PC-3 (cell line): ENCODE data around the gene SPRR2E. TPM values are rescaled to one million over a fixed set of nuclear protein-coding genes. Genes with fewer than 3 reads are reported as not detected.

Experiments
- ATAC-seq: fragments of 200-7000 bp; cut with Tn5 transposase; 2 replicates; pipeline ENCODE4 v1.9.1; 2020; ENCODE audit warnings: mild to moderate bottlenecking, moderate library complexity
- BruUV-seq: library from RNA; stranded (reverse); fragments of 400-500 nt; replicated peaks from 2 replicates; lab custom pipeline; 2021; lab: Mats Ljungman, UMichigan
- CTCF ChIA-PET: fragments of 300-600 bp; sonication (Branson Sonifier 250); formaldehyde crosslinking; loops from one replicate; lab custom pipeline; 2022; ENCODE audit warnings: antibody characterized with exemption; lab: Charles Lee
- POLR2A ChIA-PET: fragments of 300-600 bp; sonication (Branson Sonifier 250); formaldehyde crosslinking; loops from one replicate; lab custom pipeline; 2022; ENCODE audit warnings: antibody characterized with exemption; ENCODE audit not compliant: unreplicated experiment; lab: Charles Lee
- DNase-seq: peaks from one replicate; pipeline ENCODE4 v3.0.0-alpha.2; 2015
- H2AFZ ChIP-seq: fragments of 300-600 bp; sonication (generic); 2 replicates; pipeline ENCODE4 v1.6.0; 2016; ENCODE audit warnings: antibody characterized with exemption, low read length
- H3F3A ChIP-seq: fragments of 300-600 bp; sonication (generic); one replicate; pipeline ENCODE4 v1.6.0; 2017; ENCODE audit warnings: antibody characterized with exemption, low read length, control low read depth, mild to moderate bottlenecking; ENCODE audit not compliant: unreplicated experiment
- H3K27ac ChIP-seq: fragments of 300-600 bp; sonication (generic); 2 replicates; pipeline ENCODE4 v1.5.1; 2016; ENCODE audit warnings: mild to moderate bottlenecking, low read length
- H3K27me3 ChIP-seq: fragments of 300-600 bp; sonication (generic); 2 replicates; pipeline ENCODE4 v1.6.1; 2016; ENCODE audit warnings: low read length, mixed read lengths
- H3K36me3 ChIP-seq: fragments of 300-600 bp; sonication (generic); 2 replicates; pipeline ENCODE4 v1.6.1; 2016; ENCODE audit warnings: low read depth, mixed run types, low read length, mixed read lengths
- H3K4me1 ChIP-seq: fragments of 300-600 bp; sonication (generic); 2 replicates; pipeline ENCODE4 v1.5.1; 2016; ENCODE audit warnings: low read length; ENCODE audit not compliant: insufficient read depth
- H3K4me2 ChIP-seq: fragments of 300-600 bp; sonication (generic); 2 replicates; pipeline ENCODE4 v1.6.0; 2016; ENCODE audit warnings: low read length
- H3K4me3 ChIP-seq: fragments of 300-600 bp; sonication (generic); 2 replicates; pipeline ENCODE4 v1.5.1; 2016; ENCODE audit warnings: mild to moderate bottlenecking, low read length, mixed read lengths
- H3K79me2 ChIP-seq: fragments of 300-600 bp; sonication (generic); 2 replicates; pipeline ENCODE4 v1.6.1; 2017; ENCODE audit warnings: low read length, mixed read lengths
- H3K9ac ChIP-seq: fragments of 300-600 bp; sonication (generic); 2 replicates; pipeline ENCODE4 v1.6.0; 2016; ENCODE audit warnings: mild to moderate bottlenecking, low read length
- H3K9me2 ChIP-seq: fragments of 300-600 bp; sonication (generic); replicated peaks from 2 replicates; pipeline ENCODE4 v1.6.1; 2016; ENCODE audit warnings: mixed run types, low read length, mixed read lengths
- H3K9me3 ChIP-seq: fragments of 300-600 bp; sonication (generic); 2 replicates; pipeline ENCODE4 v1.6.1; 2016; ENCODE audit warnings: low read length, mixed read lengths
- H4K20me1 ChIP-seq: fragments of 300-600 bp; sonication (generic); 2 replicates; pipeline ENCODE4 v1.6.1; 2016; ENCODE audit warnings: low read length, mixed read lengths
- EZH2 ChIP-seq: fragments of 300-600 bp; sonication (generic); IDR thresholded peaks from one replicate; pipeline ENCODE4 v1.6.1; 2017; ENCODE audit warnings: antibody characterized with exemption, mild to moderate bottlenecking, low read length; ENCODE audit not compliant: unreplicated experiment
- EZH2phosphoT487 ChIP-seq: fragments of 300-600 bp; sonication (generic); IDR thresholded peaks from 2 replicates; pipeline ENCODE4 v1.6.1; 2018; ENCODE audit warnings: mild to moderate bottlenecking, antibody characterized with exemption, low read length, borderline replicate concordance
- intact Hi-C: fragments of 100-400 bp; cut with micrococcal nuclease; formaldehyde crosslinking; loops from 2 replicates; pipeline ENCODE4 v1.9.0; 2023
- total RNA-seq: library from RNA; depleted of rRNA; stranded (reverse); fragments of >200 nt; gene quantifications from 2 replicates; pipeline ENCODE4 v1.2.3, GENCODE V29; 2014
- TF ChIP-seq, protein P1 (sequence below): fragments of 300-600 bp; sonication (generic); conservative IDR thresholded peaks from 2 replicates; pipeline ENCODE4 v1.5.1; 2017; ENCODE audit warnings: antibody characterized with exemption, low read depth, mild to moderate bottlenecking, low read length

Gene SPRR2E
- total RNA-seq, 1 experiment from 2014 or later = not detected

DNA sequence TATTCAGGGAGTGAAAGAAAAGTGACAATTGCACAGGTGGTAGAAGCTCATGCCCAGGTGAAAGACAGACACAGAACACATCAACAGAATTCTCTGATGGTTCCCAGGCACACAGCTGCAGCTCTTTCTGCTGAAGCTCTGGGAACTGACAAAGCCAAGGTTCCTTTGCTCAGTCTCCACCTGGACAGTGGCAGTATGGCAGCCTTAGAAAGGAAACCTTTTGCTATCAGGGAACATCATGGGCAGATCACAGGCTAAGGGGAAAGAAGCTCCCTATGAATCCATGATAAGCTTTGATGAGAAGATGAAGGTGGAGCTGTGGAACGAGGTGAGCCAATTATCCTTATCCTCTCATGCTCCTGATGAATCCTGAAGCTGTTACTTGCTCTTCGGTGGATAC lies 24.1 kb downstream of the SPRR2E start:
- Histone ChIP-seq H3K9ac (no peak overlapping the region), H3K27ac (no peak overlapping the region), H3K79me2 (no peaks in the 10 kb centered on the region), H3K4me2 (no peak overlapping the region), H3K27me3 (peaks cover 60% of the 10 kb centered on the region), H3F3A (no peaks in the 10 kb centered on the region), H3K36me3 (no peaks in the 10 kb centered on the region), H3K9me3 (no peaks in the 10 kb centered on the region), H3K4me1 (no peaks in the 10 kb centered on the region), H4K20me1 (no peaks in the 10 kb centered on the region), H3K9me2 (no peaks in the 10 kb centered on the region), H2AFZ (no peak overlapping the region), H3K4me3 (no peak overlapping the region)
- POLR2A ChIA-PET = no interaction called here
- TF ChIP-seq, protein P1, sequence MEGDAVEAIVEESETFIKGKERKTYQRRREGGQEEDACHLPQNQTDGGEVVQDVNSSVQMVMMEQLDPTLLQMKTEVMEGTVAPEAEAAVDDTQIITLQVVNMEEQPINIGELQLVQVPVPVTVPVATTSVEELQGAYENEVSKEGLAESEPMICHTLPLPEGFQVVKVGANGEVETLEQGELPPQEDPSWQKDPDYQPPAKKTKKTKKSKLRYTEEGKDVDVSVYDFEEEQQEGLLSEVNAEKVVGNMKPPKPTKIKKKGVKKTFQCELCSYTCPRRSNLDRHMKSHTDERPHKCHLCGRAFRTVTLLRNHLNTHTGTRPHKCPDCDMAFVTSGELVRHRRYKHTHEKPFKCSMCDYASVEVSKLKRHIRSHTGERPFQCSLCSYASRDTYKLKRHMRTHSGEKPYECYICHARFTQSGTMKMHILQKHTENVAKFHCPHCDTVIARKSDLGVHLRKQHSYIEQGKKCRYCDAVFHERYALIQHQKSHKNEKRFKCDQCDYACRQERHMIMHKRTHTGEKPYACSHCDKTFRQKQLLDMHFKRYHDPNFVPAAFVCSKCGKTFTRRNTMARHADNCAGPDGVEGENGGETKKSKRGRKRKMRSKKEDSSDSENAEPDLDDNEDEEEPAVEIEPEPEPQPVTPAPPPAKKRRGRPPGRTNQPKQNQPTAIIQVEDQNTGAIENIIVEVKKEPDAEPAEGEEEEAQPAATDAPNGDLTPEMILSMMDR = no peak
- no peak for TF ChIP-seq EZH2phosphoT487
- TF ChIP-seq EZH2 = no peak
- DNase-seq = no peak
- CTCF ChIA-PET = no interaction called here
- intact Hi-C loops = no loop called here
- ATAC-seq = no peak
- no TSS peak for BruUV-seq

DNA sequence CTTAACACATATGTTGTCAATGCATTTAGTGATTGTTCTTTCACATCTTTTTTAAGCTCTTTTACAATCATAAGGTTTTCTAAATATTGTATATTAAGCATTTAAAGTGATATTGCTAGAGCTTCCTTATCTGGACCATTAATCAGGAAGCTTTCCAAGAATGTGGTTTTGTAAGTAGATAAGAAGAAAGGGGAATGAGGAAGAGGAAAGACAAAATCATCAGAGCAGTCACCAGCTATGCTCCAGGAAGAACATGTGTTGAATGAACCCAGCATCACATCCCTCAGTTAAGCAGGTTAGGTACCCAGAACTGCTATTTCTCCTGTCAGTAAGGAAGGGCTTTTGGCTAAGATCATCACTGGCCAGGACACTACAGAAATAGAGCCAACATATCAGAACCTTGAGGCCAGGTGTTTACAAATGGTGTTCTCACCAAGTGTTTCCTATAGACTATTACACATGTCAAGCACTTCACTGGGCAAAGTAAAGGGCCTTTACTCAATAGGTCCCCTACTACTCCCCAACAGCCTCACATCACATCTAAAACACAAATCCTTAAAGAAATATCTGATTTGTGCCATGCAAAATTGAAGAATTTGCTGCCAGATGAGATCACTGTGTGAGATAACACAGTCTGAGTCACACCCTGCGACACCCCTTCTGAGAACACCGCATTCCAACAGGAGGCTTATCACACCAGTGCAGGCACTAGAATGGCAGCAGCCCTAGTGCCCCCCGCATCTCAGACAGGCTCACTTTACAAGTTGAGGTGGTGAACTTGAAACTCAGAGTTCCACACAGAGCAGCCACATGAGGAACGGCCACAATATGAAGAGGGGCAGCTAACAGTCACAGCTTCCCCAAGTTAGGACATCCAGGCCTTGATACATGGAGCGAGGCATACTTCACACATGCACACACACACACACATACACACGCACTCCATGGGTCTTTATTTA lies 35.2 kb downstream of the SPRR2E start:
- Histone ChIP-seq H3K79me2 (no peaks in the 10 kb centered on the region), H3K4me2 (no peak overlapping the region), H2AFZ (no peak overlapping the region), H3K27me3 (peaks cover 76% of the 10 kb centered on the region), H3K9ac (no peak overlapping the region), H3K4me1 (no peaks in the 10 kb centered on the region), H4K20me1 (no peaks in the 10 kb centered on the region), H3K4me3 (no peak overlapping the region), H3K9me3 (no peaks in the 10 kb centered on the region), H3F3A (no peaks in the 10 kb centered on the region), H3K36me3 (no peaks in the 10 kb centered on the region), H3K27ac (no peak overlapping the region), H3K9me2 (no peaks in the 10 kb centered on the region)
- intact Hi-C loops = no loop called here
- DNase-seq (no peak), ATAC-seq (no peak)
- ChIA-PET CTCF (no interaction called here), POLR2A (no interaction called here)
- TF ChIP-seq EZH2phosphoT487 (no peak), EZH2 (no peak)
- BruUV-seq = no TSS peak

DNA sequence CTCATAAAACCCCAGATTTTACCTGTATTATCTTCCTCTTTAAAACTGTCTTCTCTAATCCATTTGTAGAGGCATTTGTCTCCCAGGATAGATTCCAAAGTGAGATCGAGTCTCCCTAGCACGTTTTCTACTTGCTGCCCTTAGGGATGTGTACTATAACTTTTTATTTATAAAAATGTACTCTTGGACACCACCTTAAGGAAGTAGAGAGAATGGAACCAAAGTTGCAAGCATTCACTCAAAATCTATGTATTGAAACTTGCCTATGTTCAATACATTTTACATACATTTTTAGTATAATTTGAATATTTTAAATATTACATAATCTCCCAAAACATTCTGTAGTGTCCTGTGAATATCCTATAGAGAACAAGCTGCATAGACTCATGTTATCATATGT lies 36.2 kb downstream of the SPRR2E start:
- no peak for TF ChIP-seq EZH2
- no peak for TF ChIP-seq EZH2phosphoT487
- TF ChIP-seq, protein P1 = no peak; the same call in 1 of the 2 replicates
- Histone ChIP-seq H2AFZ (no peak overlapping the region), H3K4me2 (no peak overlapping the region), H3K4me3 (no peak overlapping the region), H3K36me3 (no peaks in the 10 kb centered on the region), H3K79me2 (no peaks in the 10 kb centered on the region), H3K27ac (no peak overlapping the region), H3K4me1 (no peaks in the 10 kb centered on the region), H3K9ac (no peak overlapping the region), H3K9me2 (no peaks in the 10 kb centered on the region), H3K27me3 (peaks cover 74% of the 10 kb centered on the region), H3K9me3 (no peaks in the 10 kb centered on the region), H4K20me1 (no peaks in the 10 kb centered on the region), H3F3A (no peaks in the 10 kb centered on the region)
- ChIA-PET POLR2A (no interaction called here), CTCF (no interaction called here)
- intact Hi-C loops = no loop called here
- ATAC-seq (no peak), DNase-seq (peak; percentile 14)
- no TSS peak for BruUV-seq
